ENCODE measurements around the gene SMIM44. TPM values are rescaled to one million over a fixed set of nuclear protein-coding genes. Genes with fewer than 3 reads are reported as not detected.
A peak's percentile ranks its signal among the peaks of the same experiment; 100 is the strongest.

Gene SMIM44
- polyA plus RNA-seq, 1 donor = 1.6 TPM

DNA sequence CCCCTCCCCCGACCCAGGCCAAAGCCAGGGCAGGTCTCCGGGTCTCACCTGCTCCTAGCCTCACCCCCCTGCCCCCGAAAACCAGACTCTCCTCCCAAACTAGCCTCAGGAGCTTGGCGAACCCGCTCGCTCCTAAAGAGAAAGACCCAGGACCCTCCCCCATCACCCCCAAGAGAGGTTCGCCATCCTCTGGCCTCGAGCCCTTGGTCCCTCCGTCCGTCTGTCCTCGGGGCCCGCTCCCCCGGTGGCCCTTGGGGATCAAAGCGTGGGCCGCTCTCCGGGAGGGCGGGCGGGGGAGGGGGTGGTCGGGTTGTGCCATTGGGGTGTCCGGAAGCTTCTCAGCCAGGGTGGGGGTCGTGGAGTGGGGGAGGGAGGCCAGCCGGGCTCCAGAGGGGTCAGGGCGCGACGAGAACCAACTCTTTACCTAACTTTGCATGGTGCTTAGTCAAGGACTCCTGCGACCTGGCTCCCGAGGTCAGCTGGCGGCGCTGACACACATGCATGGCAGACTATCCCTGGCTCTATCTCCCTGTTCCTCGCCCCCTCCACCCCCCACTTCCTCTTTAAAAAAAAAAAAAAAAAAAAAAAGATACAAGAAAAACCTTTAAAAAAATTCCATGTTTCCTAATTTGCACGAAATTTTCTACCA is 18.5 kb downstream of the SMIM44 start:
- 17% methylated on average over 1 of the region's 31 CpGs for WGBS (ENCODE audit: insufficient coverage, low lambda C conversion rate)
- Histone ChIP-seq H3K27ac (ENCODE audit: low read length) (no peak overlapping the region), H3K4me1 (ENCODE audit: control insufficient read depth, insufficient read depth, low read length) (peaks cover 6% of the 10 kb centered on the region), H3K9me3 (ENCODE audit: control insufficient read depth, low read depth, low read length) (peaks cover 31% of the 10 kb centered on the region), H3K36me3 (ENCODE audit: control insufficient read depth, insufficient read depth, low read length) (peaks cover 2% of the 10 kb centered on the region), H3K27me3 (ENCODE audit: control insufficient read depth, insufficient read depth, low read length) (peaks cover 18% of the 10 kb centered on the region), H3K4me3 (ENCODE audit: low read length) (no peak overlapping the region)
- DNase-seq = no peak

DNA sequence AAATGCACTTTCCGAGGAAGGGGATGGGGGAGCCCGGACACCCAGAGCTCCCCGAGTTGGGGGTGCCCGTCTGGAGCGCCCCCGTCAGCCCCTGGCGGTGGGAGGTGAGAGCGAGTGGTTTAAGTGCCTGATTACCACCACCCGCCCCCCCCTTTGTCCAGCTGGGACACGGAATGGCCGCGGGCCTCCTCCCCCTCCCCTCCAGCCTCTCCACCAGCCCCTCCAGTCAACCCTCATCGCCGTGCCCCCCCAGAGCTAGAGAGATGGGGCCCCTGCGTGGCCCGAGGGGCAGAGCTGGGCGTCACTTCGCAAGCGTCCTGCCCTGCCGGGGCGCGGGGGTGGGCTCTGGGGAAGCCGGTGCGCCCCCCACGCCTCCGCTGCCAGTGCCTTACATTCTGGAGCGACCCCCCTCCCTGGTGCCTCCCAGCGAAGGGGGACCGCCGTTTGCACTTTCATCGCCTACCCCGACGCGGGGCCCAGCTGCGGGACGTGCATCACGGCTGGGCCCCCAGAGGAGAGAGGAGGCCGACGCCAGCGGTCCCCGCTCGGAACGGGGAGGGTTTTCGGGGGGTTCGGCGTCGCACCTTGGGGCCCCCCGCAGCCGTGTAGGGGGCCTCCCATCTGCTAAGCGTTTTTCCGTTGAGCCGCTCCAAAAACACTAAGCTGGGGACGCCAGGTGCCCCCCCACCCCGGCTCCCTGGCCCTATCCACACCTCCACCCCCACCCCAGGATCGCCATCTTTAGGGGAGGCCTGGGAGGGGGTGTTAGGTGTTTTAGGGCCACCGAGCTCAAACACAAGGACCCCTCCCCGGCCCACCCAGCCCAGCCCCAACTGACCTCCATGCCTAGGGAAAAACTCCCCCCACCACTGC is 19.3 kb downstream of the SMIM44 start:
- WGBS (ENCODE audit: insufficient coverage, low lambda C conversion rate) = no CpG with 5 or more reads among the region's 57 CpGs
- DNase-seq = no peak
- H3K27ac ChIP-seq (ENCODE audit: low read length) = no peak overlapping the region
- H3K9me3 ChIP-seq (ENCODE audit: control insufficient read depth, low read depth, low read length) = peaks cover 31% of the 10 kb centered on the region
- peaks cover 12% of the 10 kb centered on the region for H3K4me1 ChIP-seq (ENCODE audit: control insufficient read depth, insufficient read depth, low read length)
- H3K36me3 ChIP-seq (ENCODE audit: control insufficient read depth, insufficient read depth, low read length) = peaks cover 2% of the 10 kb centered on the region
- no peak overlapping the region for H3K4me3 ChIP-seq (ENCODE audit: low read length)
- peaks cover 18% of the 10 kb centered on the region for H3K27me3 ChIP-seq (ENCODE audit: control insufficient read depth, insufficient read depth, low read length)

DNA sequence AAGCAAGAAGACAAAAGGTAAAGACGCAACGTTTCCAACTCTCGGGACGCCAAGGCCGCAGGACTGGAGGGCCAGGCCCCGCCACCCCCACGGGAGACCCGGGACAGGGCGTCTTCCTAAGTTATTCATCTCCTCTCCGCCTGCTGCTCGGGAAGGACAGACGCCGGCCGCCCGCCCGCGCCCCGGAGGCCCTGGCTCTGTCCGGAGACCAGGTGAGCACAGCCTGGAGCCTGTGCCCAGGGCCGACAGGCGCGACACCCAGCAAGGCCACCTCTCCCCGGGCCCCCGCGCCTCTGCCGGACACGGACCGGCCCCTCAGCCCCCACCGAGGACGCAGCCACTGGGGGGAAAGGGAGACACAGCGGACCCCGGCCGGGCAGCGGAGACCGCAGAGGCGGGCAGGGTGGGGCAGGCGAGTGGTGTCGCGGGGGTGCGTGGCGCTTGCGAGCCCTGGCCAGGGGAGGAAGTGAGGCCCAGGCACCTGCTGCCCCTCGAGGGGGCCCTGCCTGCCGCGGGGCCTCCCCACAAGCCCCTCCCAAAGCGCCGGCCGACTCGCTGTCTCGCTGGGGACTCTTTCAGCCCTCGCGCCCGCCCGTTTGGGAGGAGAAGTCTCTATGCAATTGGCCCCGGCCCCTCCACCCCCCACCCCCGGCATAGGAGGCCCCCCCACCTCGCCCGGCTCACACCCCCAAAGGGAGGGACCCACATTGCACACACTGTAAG is 20.1 kb downstream of the SMIM44 start:
- no CpG with 5 or more reads among the region's 58 CpGs for WGBS (ENCODE audit: insufficient coverage, low lambda C conversion rate)
- H3K4me3 ChIP-seq (ENCODE audit: low read length) = no peak overlapping the region
- peaks cover 18% of the 10 kb centered on the region for H3K4me1 ChIP-seq (ENCODE audit: control insufficient read depth, insufficient read depth, low read length)
- H3K36me3 ChIP-seq (ENCODE audit: control insufficient read depth, insufficient read depth, low read length) = peaks cover 2% of the 10 kb centered on the region
- no peak for DNase-seq
- H3K27ac ChIP-seq (ENCODE audit: low read length) = no peak overlapping the region
- H3K27me3 ChIP-seq (ENCODE audit: control insufficient read depth, insufficient read depth, low read length) = peaks cover 18% of the 10 kb centered on the region
- H3K9me3 ChIP-seq (ENCODE audit: control insufficient read depth, low read depth, low read length) = peaks cover 29% of the 10 kb centered on the region

DNA sequence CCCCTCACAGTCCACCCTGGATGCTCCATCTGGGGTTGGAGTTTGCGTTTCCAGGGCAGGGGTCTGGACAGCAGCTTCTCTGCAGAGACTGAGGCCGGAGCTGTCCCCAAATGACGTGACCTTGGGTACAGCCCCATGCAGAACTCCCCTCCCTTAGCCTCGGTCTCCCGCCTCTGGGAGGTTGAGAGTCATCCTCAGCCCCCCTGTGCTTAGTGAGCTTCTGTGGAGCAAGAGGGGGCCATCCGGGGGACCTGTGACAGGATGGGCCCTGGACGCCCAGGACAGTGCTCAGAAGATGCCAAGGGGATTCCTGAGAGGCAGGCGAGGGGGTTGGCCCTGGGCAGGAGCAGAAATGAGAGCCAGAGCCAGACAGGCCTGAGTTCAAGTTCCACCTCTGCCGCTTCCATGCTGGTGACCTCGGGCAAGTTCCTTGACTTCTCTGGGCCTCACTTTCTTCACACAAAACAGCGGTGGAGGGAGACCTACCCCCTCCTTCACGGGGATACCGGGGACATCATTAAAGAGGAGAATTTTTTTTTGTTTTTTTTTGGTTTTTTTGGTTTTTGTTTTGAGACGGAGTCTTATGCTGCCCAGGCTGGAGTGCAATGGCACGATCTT is 23.2 kb downstream of the SMIM44 start:
- H3K27ac ChIP-seq (ENCODE audit: low read length) = peak overlapping the region; percentile 64
- H3K4me3 ChIP-seq (ENCODE audit: low read length) = no peak overlapping the region
- H3K9me3 ChIP-seq (ENCODE audit: control insufficient read depth, low read depth, low read length) = peaks cover 4% of the 10 kb centered on the region
- peaks cover 10% of the 10 kb centered on the region for H3K36me3 ChIP-seq (ENCODE audit: control insufficient read depth, insufficient read depth, low read length)
- 92% methylated on average over 2 of the region's 15 CpGs for WGBS (ENCODE audit: insufficient coverage, low lambda C conversion rate)
- H3K27me3 ChIP-seq (ENCODE audit: control insufficient read depth, insufficient read depth, low read length) = peaks cover 11% of the 10 kb centered on the region
- no peak for DNase-seq
- peaks cover 30% of the 10 kb centered on the region for H3K4me1 ChIP-seq (ENCODE audit: control insufficient read depth, insufficient read depth, low read length)

DNA sequence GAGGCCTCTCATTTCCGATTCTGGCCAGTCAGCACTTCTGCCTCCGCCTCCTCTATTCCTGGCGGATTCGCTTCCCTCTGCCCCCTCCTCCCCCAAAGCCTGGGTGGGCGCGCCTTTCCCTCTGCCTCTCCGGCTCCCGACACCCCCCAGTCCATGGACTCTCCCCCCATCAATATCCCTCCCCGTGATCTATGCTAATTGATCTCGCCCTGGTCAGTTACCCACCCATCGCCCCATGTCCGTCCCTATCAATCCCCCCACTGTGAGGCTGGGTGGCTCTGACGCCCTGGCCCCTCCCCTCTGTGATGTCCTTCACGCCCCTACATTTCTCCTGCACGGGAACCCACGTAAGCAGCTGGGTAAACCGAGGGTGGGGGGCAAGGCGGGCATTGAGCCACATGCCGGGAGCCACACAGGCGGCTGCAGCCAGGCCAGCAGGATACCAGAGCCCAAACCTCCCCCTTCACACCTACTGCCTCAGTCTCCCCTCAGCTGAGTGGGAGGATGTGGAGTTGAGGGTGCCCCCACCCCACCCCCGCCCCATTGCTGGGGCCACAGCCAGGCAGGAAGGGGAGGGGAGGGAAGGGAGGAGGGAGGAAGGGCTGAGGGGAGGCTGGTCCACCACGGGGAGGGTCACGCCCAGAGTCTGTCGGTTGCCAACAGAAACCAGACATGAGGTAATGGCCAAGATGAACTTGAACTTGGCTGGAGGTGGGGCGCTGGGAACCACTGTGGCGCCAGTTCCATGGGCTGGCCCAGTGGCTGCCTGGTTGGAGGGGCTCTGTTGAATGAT is 24.0 kb downstream of the SMIM44 start:
- no peak overlapping the region for H3K4me3 ChIP-seq (ENCODE audit: low read length)
- peaks cover 18% of the 10 kb centered on the region for H3K36me3 ChIP-seq (ENCODE audit: control insufficient read depth, insufficient read depth, low read length)
- H3K4me1 ChIP-seq (ENCODE audit: control insufficient read depth, insufficient read depth, low read length) = peaks cover 30% of the 10 kb centered on the region
- DNase-seq = peak; percentile 64 to 80
- 73% methylated on average over 2 of the region's 26 CpGs for WGBS (ENCODE audit: insufficient coverage, low lambda C conversion rate)
- H3K27me3 ChIP-seq (ENCODE audit: control insufficient read depth, insufficient read depth, low read length) = peaks cover 8% of the 10 kb centered on the region
- H3K27ac ChIP-seq (ENCODE audit: low read length) = peak overlapping the region; percentile 64
- H3K9me3 ChIP-seq (ENCODE audit: control insufficient read depth, low read depth, low read length) = peaks cover 4% of the 10 kb centered on the region

DNA sequence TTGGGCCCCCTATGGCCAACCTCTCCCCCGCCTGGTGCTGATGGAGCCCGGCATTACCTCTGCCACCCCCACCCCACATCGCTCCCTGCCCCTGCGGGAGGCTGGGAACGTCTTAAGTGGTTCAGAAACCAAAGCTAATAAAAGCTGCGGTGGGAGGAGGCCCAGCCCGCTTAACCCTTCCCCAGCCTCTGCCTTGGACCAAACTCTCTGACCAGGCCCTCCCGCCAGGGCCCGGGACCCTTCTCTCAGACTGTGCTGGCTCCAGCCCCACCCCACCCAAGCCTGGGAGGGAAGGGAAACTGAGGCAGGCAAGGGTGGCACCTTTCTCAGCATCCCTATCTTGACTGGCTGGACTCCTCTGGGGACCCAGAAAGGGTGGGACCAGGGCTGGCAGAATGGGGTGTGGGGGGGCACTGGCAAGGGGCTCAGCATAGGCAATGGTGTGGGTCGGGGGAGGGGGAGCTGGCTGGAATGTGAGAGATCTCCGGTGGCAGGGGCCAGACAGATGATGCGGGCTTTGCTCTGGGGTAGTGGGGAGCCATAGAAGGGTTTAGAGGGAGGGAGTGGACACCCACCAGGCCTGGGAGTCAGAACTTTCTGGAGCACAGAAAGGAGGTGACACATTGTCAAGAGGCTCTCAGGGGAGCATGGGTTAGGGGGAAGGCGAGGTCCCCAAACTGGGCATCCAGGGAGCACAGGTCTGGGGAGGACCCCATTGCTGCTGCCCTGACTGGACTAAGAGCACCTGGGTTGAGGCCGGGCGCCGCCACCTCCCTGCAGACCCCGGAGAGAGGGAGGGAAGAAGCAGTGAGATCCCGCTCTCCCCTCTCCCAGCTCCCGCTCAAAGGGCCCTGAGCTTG is 24.8 kb downstream of the SMIM44 start:
- Histone ChIP-seq H3K9me3 (ENCODE audit: control insufficient read depth, low read depth, low read length) (no peaks in the 10 kb centered on the region), H3K27me3 (ENCODE audit: control insufficient read depth, insufficient read depth, low read length) (no peaks in the 10 kb centered on the region), H3K27ac (ENCODE audit: low read length) (peak overlapping the region; percentile 64), H3K36me3 (ENCODE audit: control insufficient read depth, insufficient read depth, low read length) (peaks cover 24% of the 10 kb centered on the region), H3K4me1 (ENCODE audit: control insufficient read depth, insufficient read depth, low read length) (peaks cover 28% of the 10 kb centered on the region), H3K4me3 (ENCODE audit: low read length) (no peak overlapping the region)
- DNase-seq = peak in 1 of 2 donors; percentile 37
- WGBS (ENCODE audit: insufficient coverage, low lambda C conversion rate) = no CpG with 5 or more reads among the region's 19 CpGs

DNA sequence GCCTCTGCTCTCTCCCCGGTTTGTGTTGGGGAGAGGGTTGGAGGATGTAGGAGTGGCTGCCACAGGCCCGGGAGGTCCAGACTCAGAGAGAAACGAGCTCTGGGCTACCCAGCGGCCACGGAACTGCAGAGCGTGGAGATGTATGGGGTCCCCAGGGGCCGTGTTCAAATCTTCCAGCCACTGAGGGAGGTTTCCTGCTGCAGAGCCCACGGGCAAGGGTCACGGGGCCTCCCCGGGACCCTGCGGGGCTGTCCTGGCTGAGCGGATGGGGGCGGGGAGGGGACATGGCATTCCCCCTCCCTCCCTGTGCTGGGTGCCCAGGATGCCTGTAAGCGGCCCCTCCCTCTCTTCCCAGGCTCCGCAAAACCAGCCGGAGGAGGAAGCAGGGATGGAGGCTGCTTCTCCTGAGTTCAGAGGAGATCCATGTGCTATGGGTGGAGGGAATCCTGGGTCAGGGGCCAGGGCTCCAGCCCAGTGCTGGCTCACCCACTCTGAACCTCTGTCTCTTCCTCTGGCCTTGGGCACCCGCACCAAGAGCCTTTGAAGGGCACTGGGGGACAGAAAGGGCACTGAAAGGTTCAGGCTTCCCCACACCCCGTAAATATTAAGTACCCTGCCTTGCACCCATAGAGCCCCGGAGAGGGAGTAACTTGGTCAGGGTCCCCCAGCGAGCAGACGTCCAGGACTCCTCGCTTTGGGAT is 25.6 kb downstream of the SMIM44 start:
- no CpG with 5 or more reads among the region's 22 CpGs for WGBS (ENCODE audit: insufficient coverage, low lambda C conversion rate)
- peaks cover 30% of the 10 kb centered on the region for H3K36me3 ChIP-seq (ENCODE audit: control insufficient read depth, insufficient read depth, low read length)
- no peak overlapping the region for H3K4me3 ChIP-seq (ENCODE audit: low read length)
- peak overlapping the region; percentile 64 for H3K27ac ChIP-seq (ENCODE audit: low read length)
- no peaks in the 10 kb centered on the region for H3K9me3 ChIP-seq (ENCODE audit: control insufficient read depth, low read depth, low read length)
- DNase-seq = no peak
- H3K27me3 ChIP-seq (ENCODE audit: control insufficient read depth, insufficient read depth, low read length) = no peaks in the 10 kb centered on the region
- peaks cover 28% of the 10 kb centered on the region for H3K4me1 ChIP-seq (ENCODE audit: control insufficient read depth, insufficient read depth, low read length)

DNA sequence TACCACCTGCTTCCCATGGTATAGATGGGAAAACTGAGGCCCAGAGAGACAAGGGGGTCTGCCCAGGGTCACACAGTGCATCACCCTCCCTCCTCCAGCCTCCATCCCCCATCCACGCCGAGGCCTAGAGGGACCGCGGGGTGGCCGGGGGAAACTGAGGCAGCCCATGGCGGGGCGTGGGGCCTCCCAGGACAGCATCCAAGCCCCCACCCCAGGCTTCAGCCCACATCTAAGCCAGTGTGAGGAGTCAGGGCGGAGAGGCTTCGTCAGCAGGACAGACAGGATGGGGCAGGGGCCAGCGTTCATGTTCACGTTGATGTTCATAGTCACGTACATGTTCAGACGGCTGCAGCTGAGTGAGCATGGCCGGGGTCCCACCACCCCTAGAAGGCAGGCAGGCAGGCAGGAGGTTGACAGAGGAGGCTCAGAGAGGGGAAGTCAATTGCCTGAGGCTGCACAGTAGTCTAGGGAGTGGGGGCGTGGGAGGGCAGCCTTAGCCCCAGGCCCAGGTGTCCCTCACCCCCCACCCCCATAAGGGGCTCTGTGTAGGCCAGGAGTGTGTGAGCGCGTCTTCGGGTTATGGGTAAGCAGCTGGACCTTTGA is 26.2 kb downstream of the SMIM44 start:
- H3K9me3 ChIP-seq (ENCODE audit: control insufficient read depth, low read depth, low read length) = no peaks in the 10 kb centered on the region
- peaks cover 36% of the 10 kb centered on the region for H3K36me3 ChIP-seq (ENCODE audit: control insufficient read depth, insufficient read depth, low read length)
- no peaks in the 10 kb centered on the region for H3K27me3 ChIP-seq (ENCODE audit: control insufficient read depth, insufficient read depth, low read length)
- WGBS (ENCODE audit: insufficient coverage, low lambda C conversion rate) = no CpG with 5 or more reads among the region's 18 CpGs
- no peak for DNase-seq
- peaks cover 28% of the 10 kb centered on the region for H3K4me1 ChIP-seq (ENCODE audit: control insufficient read depth, insufficient read depth, low read length)
- H3K4me3 ChIP-seq (ENCODE audit: low read length) = no peak overlapping the region
- H3K27ac ChIP-seq (ENCODE audit: low read length) = no peak overlapping the region
